HG03280 (cell line): ENCODE measurements around the gene SCFD2.
"Not testable (repeated sequence)": the region's sequence is repeated elsewhere in the genome, so short reads cannot be mapped to it uniquely, and the experiment has no call there.

Experiments used
- ATAC-seq: cut with Tn5 transposase; IDR thresholded peaks from one replicate; pipeline ENCODE4 v1.9.1; 2021; ENCODE audit warnings: mild to moderate bottlenecking, moderate library complexity; ENCODE audit not compliant: unreplicated experiment

Gene SCFD2

DNA sequence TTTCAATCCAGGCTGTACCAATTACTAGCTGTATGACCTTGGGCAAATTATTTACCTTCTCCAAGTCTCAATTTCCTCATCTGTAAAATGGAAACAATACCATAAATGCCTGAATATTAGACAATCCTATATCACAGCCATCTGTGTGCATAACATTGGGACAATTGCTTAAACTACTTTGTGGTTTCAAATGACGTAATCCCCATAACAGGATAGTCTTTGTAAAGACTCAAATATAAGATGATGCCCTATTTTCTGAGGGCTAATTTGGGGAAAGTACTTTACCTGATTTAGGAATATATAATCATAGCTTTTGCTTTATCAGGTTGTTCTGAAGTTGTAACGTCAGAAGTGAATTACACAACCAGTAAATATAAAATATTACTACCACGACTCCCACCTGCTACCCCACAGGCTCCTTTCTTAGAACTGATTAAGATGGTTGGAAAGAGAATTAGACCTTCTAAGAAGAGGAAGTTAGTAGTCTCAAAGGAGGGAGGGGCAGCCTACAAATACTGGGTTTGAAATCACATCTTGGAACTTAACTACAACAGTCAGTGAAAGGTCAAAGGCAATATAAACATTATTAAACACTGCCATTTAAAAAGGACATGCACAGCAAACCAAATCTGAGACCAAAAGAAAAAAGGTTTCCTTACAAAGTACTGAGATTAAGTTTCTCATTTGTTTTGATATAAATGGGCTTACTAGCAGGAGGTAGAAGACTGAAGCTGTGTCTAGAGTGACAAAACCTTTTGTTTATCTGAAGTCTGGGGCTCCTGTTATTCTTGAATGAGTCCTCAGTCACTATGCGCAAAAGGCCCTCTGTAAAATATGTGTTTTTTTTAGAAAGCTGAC, 215.0 kb downstream of the SCFD2 start:
- ATAC-seq = no peak

DNA sequence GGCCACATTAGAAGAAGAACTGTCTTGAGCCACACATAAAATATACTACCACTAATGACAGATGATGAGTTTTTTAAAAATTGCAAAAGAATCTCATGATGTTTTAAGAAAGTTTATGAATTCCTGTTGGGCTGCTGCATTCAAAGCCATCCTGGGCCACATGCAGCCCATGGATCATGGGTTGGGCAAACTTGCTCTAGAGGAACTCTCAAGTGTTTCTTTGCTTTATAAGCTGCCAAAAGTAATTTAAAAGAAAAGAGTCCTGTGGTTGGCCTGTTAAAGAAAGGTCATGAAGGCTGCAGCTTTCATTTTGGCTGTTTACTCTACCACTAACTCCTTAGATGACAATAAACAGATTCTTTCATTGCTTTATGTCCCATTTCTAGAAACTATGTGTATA, 218.2 kb downstream of the SCFD2 start:
- ATAC-seq = no peak

DNA sequence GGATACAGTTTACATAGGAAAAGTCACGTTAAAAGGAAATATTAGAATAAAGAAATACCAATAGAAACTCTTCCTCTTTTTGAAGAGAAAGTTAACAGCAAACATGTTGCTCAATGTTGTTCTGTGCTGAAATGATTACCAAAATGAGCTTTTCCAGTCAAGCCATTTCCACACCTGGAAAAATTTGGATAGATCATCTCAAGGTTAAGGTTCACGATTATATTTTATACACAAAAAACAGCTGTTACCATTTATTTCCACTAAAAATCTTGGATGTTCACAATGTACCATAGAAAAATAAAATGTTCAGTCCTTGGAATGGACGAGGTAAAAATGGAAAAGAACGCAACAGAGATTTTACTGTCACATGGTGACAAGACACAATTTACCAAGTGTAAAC, 218.7 kb downstream of the SCFD2 start:
- no peak for ATAC-seq

DNA sequence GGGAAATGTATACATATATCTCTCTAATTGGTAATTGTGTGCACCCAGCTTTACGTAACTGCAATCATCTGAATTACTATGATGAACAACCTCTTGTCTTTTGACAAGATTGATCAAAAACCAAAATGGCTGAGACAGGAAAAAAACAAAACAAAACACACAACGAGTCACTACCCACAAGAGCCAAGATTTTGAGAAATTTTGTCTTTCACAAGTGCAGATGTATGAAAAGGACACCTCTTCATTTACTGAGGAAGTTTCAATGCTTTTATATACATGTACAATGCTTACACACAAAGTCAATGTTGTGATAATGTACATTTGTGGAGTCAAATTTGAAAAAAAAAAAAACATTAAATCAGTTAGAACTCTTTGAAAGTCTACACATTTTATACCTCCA, 224.6 kb downstream of the SCFD2 start:
- no peak for ATAC-seq

DNA sequence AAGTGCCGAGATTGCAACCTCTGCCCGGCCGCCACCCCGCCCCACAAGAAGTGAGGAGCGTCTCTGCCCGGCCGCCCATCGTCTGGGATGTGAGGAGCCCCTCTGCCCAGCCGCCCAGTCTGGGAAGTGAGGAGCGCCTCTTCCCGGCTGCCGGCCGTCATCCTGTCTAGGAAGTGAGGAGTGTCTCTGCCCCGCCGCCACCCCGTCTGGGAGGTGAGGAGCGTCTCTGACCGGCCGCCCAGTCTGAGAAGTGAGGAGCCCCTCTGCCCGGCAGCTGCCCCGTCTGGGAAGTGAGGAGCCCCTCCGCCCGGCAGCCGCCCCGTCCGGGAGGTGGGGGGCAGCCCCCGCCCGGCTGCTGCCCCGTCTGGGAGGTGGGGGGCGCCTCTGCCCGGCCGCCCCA, 226.6 kb downstream of the SCFD2 start:
- not testable (repeated sequence) for ATAC-seq

DNA sequence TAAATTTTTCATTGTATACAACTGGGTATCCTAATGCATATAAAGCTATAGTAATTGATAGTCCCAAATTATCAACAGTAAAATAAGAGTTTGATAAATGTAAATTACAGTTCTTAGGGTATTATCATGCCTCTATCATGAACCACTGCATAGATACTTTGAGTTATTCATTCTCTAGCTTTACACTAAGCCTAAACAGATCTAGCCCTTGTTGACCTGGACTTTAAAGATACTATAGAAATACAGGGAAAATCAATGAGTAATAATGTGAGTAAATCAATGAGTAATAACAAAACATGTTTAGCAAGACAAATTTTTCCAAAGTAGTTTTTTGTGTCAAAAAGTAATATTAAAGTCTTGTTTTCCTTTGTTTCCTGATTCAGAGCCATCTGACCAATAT, 228.4 kb downstream of the SCFD2 start:
- no peak for ATAC-seq

DNA sequence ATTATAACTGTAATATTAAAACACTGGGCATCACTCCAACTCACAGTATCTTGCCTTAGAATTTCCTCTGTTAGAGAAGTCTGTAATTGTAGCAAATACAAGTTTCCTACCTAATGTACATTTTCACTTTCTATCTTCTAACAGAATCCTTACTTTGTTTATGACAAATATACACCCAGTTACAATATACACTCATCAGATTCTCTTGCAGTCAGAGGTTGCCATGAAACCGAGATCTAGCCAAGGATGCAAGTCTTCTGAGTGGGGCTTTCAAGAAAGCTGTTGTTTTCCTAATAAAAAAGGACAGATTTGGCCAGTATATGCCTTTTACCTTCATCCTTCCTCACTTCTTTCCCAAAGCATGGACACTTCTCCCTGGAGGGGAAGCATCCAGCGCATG, 228.9 kb downstream of the SCFD2 start:
- no peak for ATAC-seq

DNA sequence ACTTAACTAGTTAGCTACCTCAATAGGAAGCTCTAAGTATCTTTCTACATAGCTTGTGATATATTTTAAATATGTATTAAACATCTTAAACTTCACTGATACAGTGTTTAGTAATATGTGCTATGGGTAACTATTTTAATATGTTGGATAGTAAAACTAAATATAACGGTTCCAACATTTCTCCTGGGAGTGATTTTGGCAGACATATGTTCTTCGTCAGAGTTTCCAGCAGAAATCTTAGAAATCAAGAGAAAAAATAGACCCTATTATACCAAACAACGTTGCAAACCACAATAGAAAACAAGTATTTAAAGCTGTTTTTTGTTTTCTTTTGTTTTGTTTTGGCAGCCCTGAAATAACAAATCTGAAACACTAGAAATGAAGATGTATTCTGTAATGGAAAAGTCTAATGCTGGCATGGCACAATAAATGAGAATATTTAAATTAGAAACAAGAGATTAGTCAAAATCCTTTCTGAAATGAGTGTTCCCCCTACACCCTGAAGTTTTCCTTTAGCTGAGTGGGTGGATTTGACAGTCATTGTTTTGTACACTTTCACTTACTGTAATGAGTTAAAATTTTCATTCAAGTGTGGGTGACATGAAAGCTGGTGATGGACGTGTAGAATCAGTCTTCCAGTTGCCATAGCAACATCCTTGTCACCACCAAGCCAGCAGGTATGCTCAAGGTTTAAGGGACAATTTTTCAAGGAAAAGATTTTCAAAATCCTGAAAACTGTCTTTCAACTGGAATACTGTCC, 233.5 kb downstream of the SCFD2 start:
- ATAC-seq = no peak

DNA sequence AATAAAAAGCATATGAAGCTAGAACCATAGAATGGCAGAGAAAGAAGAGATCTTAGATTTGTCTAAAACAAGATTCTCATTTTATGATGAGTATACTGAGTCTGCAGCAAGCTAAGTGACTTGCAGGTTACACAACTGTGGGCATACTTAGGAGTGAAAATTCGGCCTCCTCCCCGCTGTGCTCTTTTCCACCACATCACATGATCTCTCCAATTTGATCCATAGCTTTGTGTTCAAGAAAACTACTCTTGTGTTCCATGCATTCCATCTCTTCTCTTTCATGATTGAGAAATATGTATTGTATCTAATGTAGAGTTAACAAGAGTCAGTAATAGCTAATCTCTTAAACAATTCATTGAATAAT, 234.3 kb downstream of the SCFD2 start:
- no peak for ATAC-seq

DNA sequence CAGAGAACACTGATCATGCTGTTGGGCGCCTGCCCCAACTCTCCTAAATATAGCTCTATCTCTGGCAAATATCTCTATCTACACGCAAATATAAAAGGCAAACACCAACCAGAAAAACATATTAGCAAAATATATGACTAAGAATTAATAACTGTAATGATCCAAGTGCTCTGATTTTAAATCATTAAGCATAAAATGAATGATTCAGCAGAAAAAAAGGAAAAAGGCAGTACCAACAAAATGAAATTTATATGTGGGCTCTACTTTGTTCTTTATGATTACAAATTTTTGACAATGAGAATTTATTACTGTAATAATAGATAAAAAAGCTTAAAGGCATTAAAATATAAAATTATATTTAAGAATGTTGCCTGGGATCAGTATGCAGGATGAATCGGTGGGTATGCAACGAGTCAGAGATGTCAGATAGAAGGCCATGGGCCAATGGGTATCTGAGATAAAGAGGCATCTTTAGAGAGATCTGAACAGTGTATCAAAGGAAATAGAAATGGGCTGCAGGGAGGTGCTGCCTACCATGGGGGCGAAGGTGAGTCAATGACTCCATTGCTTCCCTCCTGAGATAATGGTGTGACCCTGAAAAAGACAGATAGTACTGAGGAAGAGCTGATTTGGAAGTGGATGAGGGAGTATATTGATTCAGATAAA, 234.8 kb downstream of the SCFD2 start:
- no peak for ATAC-seq

DNA sequence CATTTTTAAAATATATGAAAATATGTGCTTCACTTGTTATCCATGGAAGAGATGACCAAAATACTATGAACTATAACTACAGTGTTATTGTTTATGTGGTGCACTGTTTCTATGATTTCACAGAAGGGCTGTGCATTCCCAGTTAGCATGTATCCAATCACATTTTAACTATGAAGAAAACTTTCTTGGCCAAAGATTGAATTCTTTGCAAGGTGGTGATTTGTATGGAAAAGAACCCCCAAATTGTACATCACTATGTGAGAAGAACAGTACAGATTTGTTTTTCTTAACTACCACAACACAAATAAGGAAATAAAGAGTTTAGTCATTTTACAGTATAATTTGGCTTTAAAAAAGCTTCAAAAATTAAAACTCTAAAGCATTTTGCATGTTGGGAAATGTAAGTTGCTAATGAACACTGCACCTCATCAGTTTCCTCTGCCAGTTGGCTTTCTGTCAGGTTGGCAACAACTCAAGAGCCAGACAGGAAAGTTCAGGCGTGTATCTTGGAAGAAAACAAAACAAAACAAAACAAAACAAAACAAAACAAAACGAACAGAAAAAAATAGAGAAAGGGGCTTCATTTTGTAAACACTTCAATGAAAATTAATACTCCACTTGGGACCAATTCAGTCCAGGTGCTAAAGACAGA, 237.0 kb downstream of the SCFD2 start:
- ATAC-seq = no peak

DNA sequence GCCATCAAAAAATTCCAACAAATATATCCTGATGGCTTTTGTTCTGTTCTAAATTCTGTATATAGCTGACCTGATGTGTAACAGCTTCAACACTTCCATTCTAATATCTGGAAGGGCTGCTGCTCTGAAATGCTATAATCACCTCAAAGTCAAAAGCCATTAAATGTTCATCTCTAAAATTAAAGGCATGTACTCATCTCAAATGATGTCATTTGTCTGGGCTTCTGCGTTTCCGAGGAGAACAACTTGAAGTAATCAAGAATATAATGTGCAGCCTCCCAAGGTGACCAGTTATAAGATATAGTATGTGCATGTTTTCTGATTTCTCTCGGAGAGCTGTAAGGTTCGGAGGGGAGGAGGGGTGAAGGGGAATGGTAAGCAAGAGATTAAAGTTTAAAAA, 237.6 kb downstream of the SCFD2 start:
- no peak for ATAC-seq

DNA sequence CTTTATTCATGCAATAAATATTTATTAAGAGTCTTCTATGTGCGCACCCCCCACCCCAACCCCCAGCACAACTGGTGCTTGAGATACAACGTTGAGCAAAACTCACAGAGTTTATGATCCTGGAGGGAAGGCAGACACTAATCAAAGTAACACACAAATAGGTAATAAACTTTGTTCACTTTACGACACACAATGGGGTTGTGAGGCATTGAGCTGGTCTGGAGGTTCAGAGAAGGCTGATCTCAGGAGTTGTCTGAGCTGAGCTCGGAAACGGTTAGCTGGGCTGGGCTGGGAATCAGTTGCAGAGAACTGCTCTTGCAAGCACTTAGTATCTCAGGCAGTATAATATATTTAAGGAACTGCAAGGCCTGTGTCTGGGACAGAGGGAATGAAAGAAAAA, 238.5 kb downstream of the SCFD2 start:
- ATAC-seq = no peak

DNA sequence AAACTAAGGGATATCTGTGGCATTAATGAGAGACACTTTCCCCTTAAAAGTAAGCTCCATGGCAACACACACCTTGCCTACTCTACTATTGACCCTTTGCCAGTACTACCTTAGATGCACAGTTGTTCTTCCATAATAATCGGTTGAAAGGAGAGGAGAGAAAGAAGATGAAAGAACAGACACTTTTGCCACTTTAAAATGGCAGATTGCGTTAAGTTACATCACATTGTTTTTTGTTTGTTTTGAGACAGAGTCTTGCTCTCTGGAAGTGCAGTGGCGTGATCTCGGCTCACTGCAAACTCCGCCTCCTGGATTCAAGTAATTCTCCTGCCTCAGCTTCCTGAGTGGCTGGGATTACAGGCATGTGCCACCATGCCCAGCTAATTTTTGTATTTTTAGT, 239.8 kb downstream of the SCFD2 start:
- no peak for ATAC-seq

DNA sequence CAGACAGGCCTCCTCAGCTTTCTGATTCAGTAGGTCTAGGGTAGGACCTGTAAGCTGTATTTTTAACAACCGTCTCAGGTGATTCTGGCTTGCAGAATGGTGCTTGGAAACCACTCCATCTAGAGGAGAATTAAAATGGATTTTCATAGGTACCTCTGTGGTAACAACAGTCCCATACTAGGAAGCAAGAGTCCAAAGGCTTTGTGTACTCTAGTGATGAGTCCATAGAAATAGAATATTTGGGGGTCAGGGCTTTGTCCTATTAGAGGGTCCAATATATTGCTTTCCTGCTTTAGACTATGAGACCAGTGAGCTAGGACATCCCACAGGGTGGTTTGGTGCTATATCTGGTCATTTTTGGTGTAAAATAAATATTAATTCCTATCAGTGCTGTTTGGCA, 242.0 kb downstream of the SCFD2 start:
- ATAC-seq = no peak

DNA sequence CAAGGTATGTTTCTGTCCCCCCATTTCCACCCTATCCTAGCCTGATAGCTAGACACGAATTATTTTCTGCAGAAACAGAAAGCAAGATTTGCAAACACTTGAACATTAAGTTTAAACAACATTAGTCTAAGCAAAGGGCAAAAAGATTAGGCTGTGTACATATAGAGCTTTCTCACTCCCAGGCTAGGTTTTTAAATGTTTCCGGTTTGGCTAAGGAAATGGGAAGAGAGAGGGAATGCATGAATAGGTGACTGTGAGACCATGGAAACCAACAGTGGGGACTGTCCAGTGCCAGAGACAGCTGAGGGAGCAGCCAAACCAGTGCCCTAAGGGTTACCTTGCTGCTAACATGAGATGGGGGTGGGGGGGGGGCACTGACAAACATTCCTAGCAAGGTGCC, 242.7 kb downstream of the SCFD2 start:
- ATAC-seq = no peak

DNA sequence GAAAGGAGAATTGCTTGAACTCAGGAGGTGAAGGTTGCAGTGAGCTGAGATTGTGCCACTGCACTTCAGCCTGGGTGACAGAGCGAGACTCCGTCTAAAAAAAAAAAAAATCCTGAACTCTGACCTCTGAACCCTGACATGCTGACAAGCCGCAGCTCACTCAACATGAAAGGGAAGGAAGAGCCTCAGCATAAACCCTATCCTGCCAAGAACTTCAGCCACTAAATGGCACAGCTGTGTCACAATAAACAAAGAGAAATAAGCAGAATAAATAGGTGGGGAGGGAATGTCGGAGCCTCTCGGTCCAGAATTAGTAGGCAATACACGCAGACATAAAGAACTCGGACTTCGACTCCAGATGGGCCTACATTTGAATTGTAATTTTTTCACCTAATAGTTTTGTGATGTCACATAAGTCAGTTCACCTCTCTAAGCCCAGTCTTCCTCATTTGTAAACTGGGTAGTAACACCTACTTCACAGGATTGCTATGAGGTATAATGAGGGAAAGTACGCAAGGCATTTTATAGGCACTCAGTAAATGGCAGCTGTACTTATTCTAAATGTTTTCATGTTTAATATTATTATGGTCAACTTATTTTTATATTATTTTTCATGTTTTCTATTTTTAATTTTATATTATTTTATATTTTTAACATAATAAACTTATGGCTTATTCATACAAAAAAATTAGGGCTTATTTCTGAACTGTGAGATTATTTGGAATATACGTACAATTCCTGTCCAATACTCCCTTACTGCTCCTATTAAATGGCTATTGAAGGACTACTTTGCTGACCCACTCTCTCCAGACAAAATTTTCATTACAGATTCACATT, 243.4 kb downstream of the SCFD2 start:
- ATAC-seq = no peak

DNA sequence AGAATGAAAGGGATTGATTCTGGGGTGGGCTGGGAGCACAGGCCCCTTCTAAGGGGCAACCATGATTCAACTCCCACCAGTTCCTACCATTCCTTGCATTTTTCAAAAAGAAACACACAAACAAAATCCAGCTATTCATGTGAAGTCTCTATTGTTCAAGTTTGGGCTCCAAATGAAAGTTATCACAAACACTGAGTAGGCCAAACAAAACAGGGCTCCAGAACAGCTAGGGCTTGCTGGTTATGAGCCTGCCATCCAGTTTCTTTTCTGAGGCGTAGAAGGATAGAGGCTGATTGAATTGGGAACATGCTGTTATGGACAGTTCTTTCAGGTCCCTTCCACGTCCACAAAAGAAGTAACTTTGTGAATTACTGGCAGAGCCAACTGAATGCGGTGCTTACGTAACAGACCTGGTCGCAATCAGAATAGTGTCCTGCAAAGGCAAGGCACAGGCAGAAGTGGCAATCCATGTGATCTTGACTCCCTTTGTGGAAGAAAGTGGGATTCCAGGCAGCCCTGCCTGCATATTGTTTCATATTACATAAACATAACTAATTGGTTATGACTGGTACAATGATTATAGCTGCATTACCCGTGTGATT, 244.5 kb downstream of the SCFD2 start:
- no peak for ATAC-seq

DNA sequence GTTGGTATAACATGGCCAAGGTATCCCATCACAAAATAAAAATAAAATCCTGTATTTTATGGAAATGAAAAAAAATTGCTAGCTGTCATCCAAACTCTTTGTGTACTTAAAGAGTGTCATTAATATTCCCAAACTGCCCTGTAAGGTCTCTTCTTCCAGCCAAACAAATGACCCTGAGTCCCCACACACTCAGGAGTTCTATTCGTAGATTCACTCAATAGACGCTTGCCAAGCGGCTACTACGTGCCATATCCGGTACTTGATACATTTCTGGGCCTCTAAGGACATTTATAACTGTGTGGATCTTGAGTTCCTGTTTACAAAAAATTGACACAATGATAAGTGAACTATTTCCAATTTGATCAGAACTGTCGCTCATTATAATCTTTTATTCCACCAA, 245.1 kb downstream of the SCFD2 start:
- ATAC-seq = no peak

DNA sequence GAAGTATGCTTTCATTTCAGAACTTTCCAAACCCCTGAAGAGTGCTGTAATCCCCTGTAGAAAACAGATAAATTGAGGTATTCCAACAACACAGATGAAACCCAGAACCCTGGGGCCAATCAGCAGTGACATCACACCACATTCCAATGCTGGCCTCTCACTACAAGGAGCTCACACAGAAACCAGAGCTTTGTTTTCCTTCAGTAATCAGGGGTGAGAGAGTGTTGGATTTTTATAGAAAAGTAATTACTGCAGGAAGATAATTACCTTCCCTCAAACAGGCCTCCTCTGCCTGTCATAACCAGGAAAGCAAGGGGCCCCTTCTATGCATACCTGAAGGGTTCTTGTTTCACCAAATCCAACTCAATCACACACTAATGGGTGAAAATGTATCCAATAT, 246.2 kb downstream of the SCFD2 start:
- no peak for ATAC-seq
